HUES64 (cell line): ENCODE measurements around the gene NEU1.
"Not testable (repeated sequence)": the region's sequence is repeated elsewhere in the genome, so short reads cannot be mapped to it uniquely, and the experiment has no call there.

Source experiments
- H3K27ac ChIP-seq: 2 replicates; pipeline ENCODE4 v1.7.0; 2013; ENCODE audit warnings: low read depth, low read length, inconsistent platforms
- H3K27me3 ChIP-seq: 2 replicates; pipeline ENCODE4 v1.6.1; 2013; ENCODE audit warnings: mild to moderate bottlenecking, low read length; ENCODE audit not compliant: insufficient read depth
- H3K36me3 ChIP-seq: 2 replicates; pipeline ENCODE4 v1.6.1; 2013; ENCODE audit warnings: mild to moderate bottlenecking, low read length; ENCODE audit not compliant: insufficient read depth
- H3K4me1 ChIP-seq: 2 replicates; pipeline ENCODE4 v1.6.1; 2013; ENCODE audit warnings: mild to moderate bottlenecking, low read length, moderate library complexity; ENCODE audit not compliant: insufficient read depth
- H3K4me3 ChIP-seq: 2 replicates; pipeline ENCODE4 v1.5.1; 2013; ENCODE audit warnings: mild to moderate bottlenecking, low read length, moderate library complexity
- H3K9ac ChIP-seq: 2 replicates; pipeline ENCODE4 v1.6.1; 2013; ENCODE audit warnings: mild to moderate bottlenecking, low read depth, low read length
- H3K9me3 ChIP-seq: 2 replicates; pipeline ENCODE4 v1.6.1; 2013; ENCODE audit warnings: low read depth, low read length; ENCODE audit not compliant: insufficient read depth
- WGBS: fragments of 150-250, 120-280 bp; methylation state at CpG from one replicate; pipeline ENCODE4 v1.1.7; 2013; ENCODE audit warnings: missing lambda C conversion rate; 5-methylcytosine and 5-hydroxymethylcytosine counted together

NEU1 gene

DNA sequence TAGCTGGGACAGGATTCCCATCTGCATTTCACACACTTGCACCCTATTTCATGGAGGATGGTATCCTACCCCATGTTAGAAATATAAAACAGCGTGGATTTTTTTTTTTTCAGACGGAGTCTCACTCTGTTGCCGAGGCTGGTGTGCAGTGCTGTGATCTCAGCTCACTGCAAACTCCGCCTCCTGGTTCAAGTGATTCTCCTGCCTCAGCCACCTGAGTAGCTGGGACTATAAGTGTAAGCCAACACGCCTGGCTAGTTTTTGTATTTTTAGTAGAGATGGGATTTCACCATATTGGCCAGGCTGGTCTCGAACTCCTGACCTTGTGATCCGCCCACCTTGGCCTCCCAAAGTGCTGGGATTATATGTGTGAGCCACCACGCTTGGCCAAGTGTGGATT, 4.8 kb downstream of the NEU1 start:
- not testable (repeated sequence) for H3K27me3 ChIP-seq, H3K4me3 ChIP-seq, H3K9ac ChIP-seq, H3K4me1 ChIP-seq, H3K9me3 ChIP-seq, H3K27ac ChIP-seq
- 96% methylated on average over 8 of the region's 8 CpGs for WGBS
- peaks cover 30% of the 10 kb centered on the region for H3K36me3 ChIP-seq

DNA sequence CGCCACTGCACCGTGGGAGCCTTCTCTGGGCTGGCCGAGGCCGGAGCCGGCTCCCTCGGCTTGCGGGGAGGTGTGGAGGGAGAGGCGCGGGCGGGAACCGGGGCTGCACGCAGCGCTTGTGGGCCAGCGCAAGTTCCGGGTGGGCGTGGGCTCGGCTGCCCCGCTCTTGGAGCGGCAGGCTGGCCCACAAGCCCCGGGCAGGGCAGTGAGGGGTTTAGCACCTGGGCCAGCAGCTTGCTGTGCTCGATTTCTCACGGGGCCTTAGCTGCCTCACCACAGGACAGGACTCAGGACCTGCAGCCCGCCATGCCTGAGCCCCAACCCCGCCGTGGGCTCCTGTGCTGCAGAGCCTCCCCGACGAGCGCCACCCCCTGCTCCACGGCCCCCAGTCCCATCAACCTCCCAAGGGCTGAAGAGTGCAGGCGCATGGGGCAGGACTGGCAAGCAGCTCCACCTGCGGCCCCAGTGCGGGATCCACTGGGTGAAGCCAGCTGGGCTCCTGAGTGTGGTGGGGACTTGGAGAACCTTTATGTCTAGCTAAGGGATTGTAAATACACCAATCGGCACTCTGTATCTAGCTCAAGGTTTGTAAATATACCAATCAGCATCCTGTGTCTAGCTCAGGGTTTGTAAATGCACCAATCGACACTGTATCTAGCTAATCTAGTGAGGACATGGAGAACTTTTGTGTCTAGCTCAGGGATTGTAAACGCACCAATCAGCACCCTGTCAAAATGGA, 10.5 kb downstream of the NEU1 start:
- not testable (repeated sequence) for H3K36me3 ChIP-seq, H3K4me3 ChIP-seq, H3K27ac ChIP-seq, H3K27me3 ChIP-seq, H3K4me1 ChIP-seq, H3K9ac ChIP-seq, H3K9me3 ChIP-seq
- WGBS, result 90% methylated on average over 35 of the region's 35 CpGs

DNA sequence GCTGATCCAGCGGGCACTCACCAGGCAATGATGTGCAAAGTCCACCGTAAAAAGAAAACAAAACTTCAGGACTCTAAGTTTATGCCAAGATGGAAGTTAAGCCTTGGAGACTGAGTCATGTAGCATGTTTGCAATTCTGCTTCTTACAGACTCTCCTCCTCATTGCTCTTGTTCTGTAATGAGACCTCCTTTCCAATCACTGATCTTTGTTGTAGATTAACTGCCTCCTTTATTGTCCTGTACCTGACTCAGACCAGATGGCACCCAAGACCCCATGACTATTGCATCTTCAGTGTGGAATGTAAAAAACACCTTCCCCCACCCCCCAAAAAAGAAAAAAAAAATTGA, 11.2 kb downstream of the NEU1 start:
- Histone ChIP-seq H3K27ac (no peak overlapping the region), H3K36me3 (no peaks in the 10 kb centered on the region), H3K4me1 (no peaks in the 10 kb centered on the region), H3K27me3 (no peaks in the 10 kb centered on the region), H3K4me3 (no peak overlapping the region), H3K9me3 (peaks cover 7% of the 10 kb centered on the region; the same call in 1 of the 2 replicates), H3K9ac (no peak overlapping the region)
- WGBS, result 86% methylated on average over 2 of the region's 2 CpGs

DNA sequence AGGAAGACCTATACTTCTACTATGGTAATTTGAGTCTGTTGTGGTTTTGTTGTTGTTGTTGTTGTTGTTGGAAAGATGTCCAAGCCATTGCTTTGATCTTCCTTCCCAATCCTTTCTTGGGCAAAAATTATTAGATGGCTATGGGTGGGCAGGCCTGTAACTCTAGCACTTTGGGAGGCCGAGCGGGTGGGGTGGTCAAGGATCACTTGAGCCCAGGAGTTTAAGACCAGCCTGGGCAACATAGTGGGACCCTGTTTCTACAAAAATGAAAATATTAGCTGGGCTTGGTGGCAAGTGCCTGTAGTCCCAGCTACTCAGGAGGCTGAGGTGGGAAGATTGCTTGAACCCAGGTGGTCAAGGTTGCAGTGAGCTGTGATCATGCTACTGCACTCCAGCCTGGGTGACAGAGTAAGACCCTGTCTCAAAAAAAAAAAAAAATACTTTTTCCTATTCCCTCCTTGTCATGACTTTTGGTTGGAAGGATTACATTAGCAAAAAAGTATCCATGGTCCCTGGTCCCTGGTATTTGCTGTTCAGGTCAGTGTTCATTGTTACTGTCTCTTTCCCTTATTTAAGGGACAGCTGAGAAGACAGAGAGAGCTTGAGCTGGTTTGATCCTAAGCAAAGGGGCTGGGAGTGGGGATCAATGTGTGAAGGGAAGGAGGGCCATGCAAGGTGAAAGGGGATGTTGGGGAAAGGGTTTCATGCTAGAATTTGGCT, 11.7 kb downstream of the NEU1 start:
- Histone ChIP-seq H3K27ac (no peak overlapping the region), H3K4me1 (no peaks in the 10 kb centered on the region), H3K36me3 (no peaks in the 10 kb centered on the region), H3K27me3 (no peaks in the 10 kb centered on the region), H3K9me3 (peaks cover 7% of the 10 kb centered on the region; the same call in 1 of the 2 replicates), H3K4me3 (no peak overlapping the region), H3K9ac (no peak overlapping the region)
- 99% methylated on average over 2 of the region's 2 CpGs for WGBS

DNA sequence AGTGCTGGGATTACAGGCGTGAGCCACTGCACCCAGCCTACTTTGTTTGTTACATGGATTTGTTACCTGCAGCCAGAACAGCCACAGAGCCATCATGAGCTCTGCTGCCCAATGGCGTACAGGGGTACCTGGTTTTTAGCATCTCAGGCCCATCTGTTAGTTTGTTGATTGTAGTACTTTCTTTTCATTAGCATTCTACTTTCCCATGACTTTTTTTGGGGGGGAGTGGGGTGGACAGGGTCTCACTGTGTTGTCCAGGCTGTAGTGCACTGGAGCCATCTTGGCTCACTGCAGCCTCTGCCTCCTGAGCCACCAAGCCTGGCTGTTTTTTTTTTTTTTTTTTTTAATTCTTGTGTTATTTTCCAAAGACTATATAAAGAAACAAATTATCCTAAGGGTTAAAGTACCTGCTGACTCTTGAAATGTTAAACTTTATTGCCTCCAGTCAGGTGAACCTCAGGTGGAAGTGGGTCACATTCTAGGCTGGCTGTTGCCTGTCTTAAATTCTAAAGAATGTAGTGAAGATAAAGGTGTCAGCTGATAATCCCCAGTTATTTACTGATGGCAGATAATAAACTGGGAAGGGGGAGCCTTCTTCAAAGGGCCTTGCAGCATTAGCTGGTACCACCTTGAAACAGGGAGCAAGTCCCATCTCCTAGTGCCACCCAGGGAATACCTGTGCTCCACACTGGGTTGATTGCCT, 15.2 kb downstream of the NEU1 start:
- no peaks in the 10 kb centered on the region for H3K27me3 ChIP-seq
- H3K9ac ChIP-seq, result no peak overlapping the region
- no peak overlapping the region for H3K27ac ChIP-seq
- no peaks in the 10 kb centered on the region for H3K36me3 ChIP-seq
- H3K9me3 ChIP-seq, result no peaks in the 10 kb centered on the region
- no peaks in the 10 kb centered on the region for H3K4me1 ChIP-seq
- 88% methylated on average over 2 of the region's 2 CpGs for WGBS
- no peak overlapping the region for H3K4me3 ChIP-seq

DNA sequence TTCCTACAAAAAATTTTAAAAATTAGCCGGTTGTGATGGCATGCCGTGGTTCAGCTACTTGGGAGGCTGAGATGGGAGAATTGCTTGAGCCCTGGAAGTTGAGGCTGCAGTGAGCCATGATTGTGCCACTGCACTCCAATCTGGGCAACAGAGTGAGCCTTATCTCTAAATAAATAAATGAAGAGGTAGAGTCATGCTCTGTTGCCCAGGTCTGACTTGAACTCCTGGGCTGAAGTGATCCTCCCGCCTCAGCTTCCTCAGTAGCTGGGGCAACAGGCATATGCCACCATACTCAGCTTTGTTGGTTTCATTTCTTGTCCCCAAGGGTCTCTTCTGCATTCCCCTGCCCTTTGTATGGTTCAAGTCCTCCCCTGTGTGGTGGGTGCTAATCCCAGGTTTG, 18.1 kb downstream of the NEU1 start:
- Histone ChIP-seq H3K36me3 (peaks cover 14% of the 10 kb centered on the region), H3K4me3 (no peak overlapping the region), H3K27me3 (no peaks in the 10 kb centered on the region), H3K9me3 (no peaks in the 10 kb centered on the region), H3K27ac (no peak overlapping the region), H3K9ac (no peak overlapping the region), H3K4me1 (no peaks in the 10 kb centered on the region)
- WGBS, result 100% methylated on average over 3 of the region's 3 CpGs

DNA sequence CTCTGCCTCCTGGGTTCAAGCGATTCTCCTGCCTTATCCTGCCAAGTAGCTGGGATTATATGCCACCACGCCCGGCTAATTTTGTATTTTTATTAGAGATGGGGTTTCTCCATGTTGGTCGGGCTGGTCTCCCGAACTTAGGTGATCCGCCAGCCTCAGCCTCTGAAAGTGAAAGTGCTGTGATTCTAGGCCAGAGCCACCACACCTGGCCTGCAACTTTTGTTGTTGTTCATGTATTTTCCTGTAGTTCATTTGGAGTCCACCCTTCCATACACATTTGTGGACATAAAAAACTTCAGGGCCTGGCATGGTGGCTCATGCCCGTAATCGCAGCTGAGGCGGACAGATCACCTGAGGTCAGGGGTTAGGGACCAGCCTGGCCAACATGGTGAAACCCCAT, 20.6 kb downstream of the NEU1 start:
- Histone ChIP-seq H3K27me3 (no peaks in the 10 kb centered on the region), H3K9ac (no peak overlapping the region), H3K4me1 (peaks cover 5% of the 10 kb centered on the region), H3K27ac (no peak overlapping the region), H3K9me3 (no peaks in the 10 kb centered on the region), H3K36me3 (peaks cover 39% of the 10 kb centered on the region), H3K4me3 (no peak overlapping the region)
- 95% methylated on average over 9 of the region's 9 CpGs for WGBS

DNA sequence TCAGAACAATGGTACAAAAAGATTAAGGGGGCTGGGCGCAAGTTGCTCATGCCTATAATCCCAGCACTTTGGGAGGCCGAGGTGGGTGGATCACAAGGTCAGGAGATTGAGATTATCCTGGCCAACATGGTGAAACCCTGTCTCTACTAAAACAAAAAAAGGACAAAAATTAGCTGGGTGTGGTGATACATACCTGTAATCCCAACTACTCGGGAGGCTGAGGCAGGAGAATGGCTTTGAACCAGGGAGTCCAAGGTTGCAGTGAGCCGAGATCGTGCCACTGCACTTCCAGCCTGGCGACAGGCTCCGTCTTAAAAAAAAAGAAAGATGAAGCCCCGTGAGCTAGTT, 22.9 kb downstream of the NEU1 start:
- H3K27me3 ChIP-seq, H3K9ac ChIP-seq, H3K27ac ChIP-seq, H3K4me3 ChIP-seq, H3K4me1 ChIP-seq, H3K9me3 ChIP-seq: not testable (repeated sequence)
- WGBS, result 94% methylated on average over 8 of the region's 8 CpGs
- H3K36me3 ChIP-seq, result peaks cover 55% of the 10 kb centered on the region

DNA sequence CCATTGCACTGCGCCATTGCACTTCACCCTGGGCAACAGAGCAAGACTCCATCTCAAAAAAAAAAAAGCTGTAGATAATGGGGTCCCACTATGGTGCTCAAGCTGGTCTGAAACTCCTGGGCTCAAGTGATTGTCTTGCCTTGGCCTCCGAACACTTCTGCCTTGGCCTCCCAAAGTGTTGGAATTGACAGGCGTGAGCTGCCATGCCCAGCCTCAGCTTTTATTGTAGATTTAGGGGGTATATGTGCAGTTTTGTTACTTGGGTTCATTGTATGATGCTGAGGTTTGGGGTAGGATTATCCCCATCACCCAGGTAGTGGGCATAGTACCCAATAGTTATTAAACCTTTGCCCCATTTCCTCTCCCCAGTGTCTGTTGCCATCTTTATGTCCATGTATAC, 23.7 kb downstream of the NEU1 start:
- no peak overlapping the region for H3K27ac ChIP-seq
- peaks cover 55% of the 10 kb centered on the region for H3K36me3 ChIP-seq

DNA sequence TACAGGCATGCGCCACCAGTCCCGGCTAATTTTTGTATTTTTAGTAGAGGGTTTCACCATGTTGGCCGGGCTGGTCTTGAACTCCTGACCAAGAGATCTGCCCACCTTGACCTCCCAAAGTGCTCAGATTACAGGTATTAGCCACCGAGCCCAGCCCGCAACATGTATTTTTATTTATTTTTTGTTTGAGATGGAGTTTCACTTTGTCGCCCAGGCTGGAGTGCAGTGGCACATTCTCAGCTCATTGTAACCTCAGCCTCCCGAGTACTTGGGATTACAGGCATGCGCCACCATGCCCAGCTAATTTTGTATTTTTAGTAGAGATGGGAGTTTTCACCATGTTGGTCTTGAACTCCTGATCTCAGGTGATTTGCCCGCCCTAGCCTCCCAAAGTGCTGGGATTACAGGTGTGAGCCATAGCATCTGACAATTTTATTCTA, 24.5 kb downstream of the NEU1 start:
- Histone ChIP-seq H3K36me3 (peaks cover 55% of the 10 kb centered on the region), H3K4me3 (peak overlapping the region; percentile 98), H3K9ac (peak overlapping the region; percentile 99), H3K27ac (peak overlapping the region; percentile 97; the same call in 1 of the 2 replicates)
- H3K9me3 ChIP-seq, H3K4me1 ChIP-seq, H3K27me3 ChIP-seq: not testable (repeated sequence)
- 93% methylated on average over 9 of the region's 9 CpGs for WGBS

More for the DNA sequence above, 23.7 kb downstream of the NEU1 start:
- Histone ChIP-seq H3K9me3 (no peaks in the 10 kb centered on the region), H3K9ac (no peak overlapping the region), H3K27me3 (no peaks in the 10 kb centered on the region), H3K4me3 (peak overlapping the region; percentile 98; the same call in 1 of the 2 replicates), H3K4me1 (peaks cover 9% of the 10 kb centered on the region)
- WGBS, result 98% methylated on average over 3 of the region's 3 CpGs

DNA sequence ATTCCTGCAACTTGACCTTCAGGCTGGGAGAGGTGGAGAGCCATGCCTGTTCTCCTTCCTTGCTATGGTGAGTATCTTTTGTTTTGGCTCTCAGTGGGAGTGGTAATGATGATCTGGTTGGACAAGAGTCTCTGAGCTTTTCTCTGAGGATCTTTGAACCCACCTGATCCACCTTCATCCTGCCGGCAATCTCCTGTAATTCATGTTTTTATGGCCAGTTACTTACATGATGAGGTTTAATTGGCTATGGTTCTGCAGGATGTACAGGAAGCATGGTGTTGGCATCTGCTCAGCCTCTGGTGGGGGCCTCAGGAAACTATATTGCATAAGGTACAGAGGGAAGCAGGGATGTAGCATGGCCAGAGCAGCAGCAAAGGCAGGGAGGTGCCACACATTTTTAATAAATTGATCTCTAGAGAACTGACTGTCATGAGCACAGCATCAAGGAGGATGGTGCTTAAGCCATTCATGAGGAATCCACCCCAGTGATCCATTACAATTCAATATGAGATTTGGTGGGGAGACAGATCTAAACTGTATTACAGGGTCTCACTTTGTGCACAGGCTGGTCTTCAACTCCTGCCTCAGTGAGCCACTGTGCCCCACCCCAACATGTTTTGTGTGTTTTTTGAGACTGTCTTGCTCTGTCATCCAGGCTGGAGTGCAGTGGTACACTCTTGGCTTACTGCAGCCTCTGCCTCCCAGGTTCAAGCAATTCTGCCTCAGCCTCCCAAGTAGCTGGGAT, 25.1 kb downstream of the NEU1 start:
- H3K4me3 ChIP-seq, result peak overlapping the region; percentile 98
- no peaks in the 10 kb centered on the region for H3K27me3 ChIP-seq
- H3K36me3 ChIP-seq, result peaks cover 55% of the 10 kb centered on the region
- H3K9me3 ChIP-seq, result no peaks in the 10 kb centered on the region
- H3K4me1 ChIP-seq, result peaks cover 9% of the 10 kb centered on the region
- peak overlapping the region; percentile 99 for H3K9ac ChIP-seq
- H3K27ac ChIP-seq, result peak overlapping the region; percentile 97
- 79% methylated on average over 1 of the region's 1 CpG for WGBS
